Activated naive CD8-positive, alpha-beta T cell treated with anti-CD3 and anti-CD28 coated beads, Interleukin-2, amount 50 U/mL, for 24 hours (primary cell): Measurements from ENCODE around the gene PHLDB2.
"Not testable (repeated sequence)": the region's sequence is repeated elsewhere in the genome, so short reads cannot be mapped to it uniquely, and the experiment has no call there.

Source experiments
- ATAC-seq: fragments of 150-1000 bp; cut with Tn5 transposase; one replicate; pipeline ENCODE4 v1.10.0; 2021
- DNase-seq: peaks from one replicate; pipeline ENCODE4 v3.0.0; 2021
- H3K27ac Mint-ChIP-seq: one replicate; pipeline ENCODE4 v1.8.0; 2021; ENCODE audit warnings: mild to moderate bottlenecking, mixed read lengths
- H3K27me3 Mint-ChIP-seq: one replicate; pipeline ENCODE4 v1.8.0; 2021; ENCODE audit warnings: mixed read lengths
- H3K36me3 Mint-ChIP-seq: one replicate; pipeline ENCODE4 v1.8.0; 2021; ENCODE audit warnings: low read depth, mixed read lengths
- H3K4me1 Mint-ChIP-seq: one replicate; pipeline ENCODE4 v1.8.0; 2021; ENCODE audit warnings: mixed read lengths
- H3K4me3 Mint-ChIP-seq: one replicate; pipeline ENCODE4 v1.8.0; 2021; ENCODE audit warnings: mild to moderate bottlenecking, moderate library complexity, mixed read lengths
- H3K9me3 Mint-ChIP-seq: one replicate; pipeline ENCODE4 v1.8.0; 2021; ENCODE audit warnings: mixed read lengths

PHLDB2 gene

DNA sequence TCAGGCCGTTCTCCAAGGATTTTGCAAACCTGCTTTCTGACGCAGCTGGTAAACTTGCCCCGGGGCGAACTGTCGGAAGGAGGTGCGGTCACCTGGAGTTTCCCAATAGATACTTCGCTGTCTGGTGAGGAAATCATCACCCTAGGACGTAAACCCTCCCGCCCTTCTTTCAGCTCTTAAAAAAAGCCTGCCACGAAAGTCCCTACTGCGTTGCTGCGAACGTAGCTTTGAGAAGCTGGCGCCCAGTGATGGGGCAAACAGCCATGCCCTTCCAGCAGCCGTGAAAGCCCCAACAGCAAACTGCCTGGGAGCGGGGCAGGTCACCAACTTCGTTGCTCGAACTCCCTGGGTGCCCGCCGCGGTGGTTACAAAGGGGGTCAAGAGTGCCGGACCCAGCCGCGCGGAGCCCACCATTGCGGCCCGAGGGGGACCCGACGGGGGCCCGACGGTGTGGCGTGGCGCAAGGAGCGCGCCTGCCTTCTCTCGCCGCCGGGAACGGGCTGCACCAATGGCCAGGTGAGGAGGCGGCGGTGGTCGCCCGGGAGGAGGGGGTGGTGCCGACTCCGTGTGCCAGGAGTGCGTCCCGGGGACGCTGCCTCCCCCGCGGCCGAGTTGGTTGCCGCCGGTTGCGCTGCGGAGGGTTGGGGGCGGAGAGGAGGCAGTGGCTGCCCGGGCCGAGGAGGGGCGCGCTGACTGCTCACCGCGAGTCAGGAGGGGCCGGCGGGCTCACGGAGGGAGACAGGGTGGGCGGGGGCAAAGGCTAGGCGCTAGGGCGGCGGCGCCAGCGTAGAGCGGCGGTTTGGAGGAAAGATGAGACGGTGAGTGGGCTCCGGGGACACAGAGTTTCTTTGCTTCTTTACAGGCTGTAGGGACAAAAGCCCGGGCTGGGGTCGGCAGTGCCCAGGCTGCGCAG lies at the start of gene PHLDB2:
PHLDB2 (plus strand) TSS at position 205 of the 913 bp plus-strand sequence. CDS start 24,813 bp downstream, outside the sequence.
- Mint-ChIP-seq H3K4me3 (peak within 1 kb of the TSS; percentile 92), H3K9me3 (no peaks in the 10 kb centered on the region), H3K27me3 (peaks cover 35% of the 10 kb centered on the region), H3K4me1 (peaks cover 16% of the 10 kb centered on the region), H3K36me3 (no peaks in the 10 kb centered on the region), H3K27ac (peak within 1 kb of the TSS; percentile 48)
- peak; percentile 68 for DNase-seq
- peak; percentile 81 for ATAC-seq

DNA sequence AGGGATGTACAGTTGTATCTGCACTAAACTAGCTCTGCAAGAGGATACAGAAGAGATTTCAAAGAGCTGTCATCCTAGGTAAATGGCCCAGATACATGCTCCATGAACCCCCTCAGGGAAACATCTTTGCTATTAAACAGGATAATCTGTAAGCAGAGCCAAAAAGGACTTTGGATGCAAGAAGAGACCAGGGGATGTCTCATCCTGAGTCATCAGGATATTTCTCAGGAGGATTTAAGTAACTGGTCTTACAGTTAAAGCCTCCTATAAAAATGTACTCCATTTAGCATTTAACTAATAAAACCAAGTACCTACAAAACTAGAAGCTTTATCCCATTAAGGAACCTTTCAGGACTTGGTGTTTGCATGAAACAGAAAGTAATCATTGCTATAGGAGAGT lies 48.2 kb upstream of the PHLDB2 start:
- no peak for DNase-seq
- no peak for ATAC-seq

GRCh38 chr3:111811811-111812210 lies 47.3 kb upstream of the PHLDB2 start:
- Mint-ChIP-seq H3K36me3 (no peaks in the 10 kb centered on the region), H3K4me1 (peaks cover 5% of the 10 kb centered on the region), H3K9me3 (no peaks in the 10 kb centered on the region), H3K4me3 (no peak overlapping the region), H3K27ac (no peak overlapping the region), H3K27me3 (no peaks in the 10 kb centered on the region)
- no peak for DNase-seq
- no peak for ATAC-seq

More for the DNA sequence above, 48.2 kb upstream of the PHLDB2 start:
- no peak overlapping the region for H3K27ac Mint-ChIP-seq
- peaks cover 5% of the 10 kb centered on the region for H3K4me1 Mint-ChIP-seq
- no peak overlapping the region for H3K4me3 Mint-ChIP-seq
- no peaks in the 10 kb centered on the region for H3K9me3 Mint-ChIP-seq
- H3K27me3 Mint-ChIP-seq: no peaks in the 10 kb centered on the region
- no peaks in the 10 kb centered on the region for H3K36me3 Mint-ChIP-seq

GRCh38 chr3:111812701-111813100 lies 46.4 kb upstream of the PHLDB2 start:
- ATAC-seq (no peak), DNase-seq (no peak)
- Mint-ChIP-seq H3K4me1 (peaks cover 5% of the 10 kb centered on the region), H3K27ac (no peak overlapping the region), H3K36me3 (no peaks in the 10 kb centered on the region), H3K9me3 (no peaks in the 10 kb centered on the region), H3K27me3 (no peaks in the 10 kb centered on the region), H3K4me3 (no peak overlapping the region)

GRCh38 chr3:111813441-111813840 lies 45.6 kb upstream of the PHLDB2 start:
- DNase-seq: no peak
- ATAC-seq: no peak
- H3K27me3 Mint-ChIP-seq: no peaks in the 10 kb centered on the region
- no peak overlapping the region for H3K4me3 Mint-ChIP-seq
- H3K9me3 Mint-ChIP-seq: no peaks in the 10 kb centered on the region
- no peak overlapping the region for H3K27ac Mint-ChIP-seq
- no peaks in the 10 kb centered on the region for H3K4me1 Mint-ChIP-seq
- H3K36me3 Mint-ChIP-seq: no peaks in the 10 kb centered on the region

GRCh38 chr3:111813979-111814378 lies 45.1 kb upstream of the PHLDB2 start:
- ATAC-seq (no peak), DNase-seq (no peak)
- Mint-ChIP-seq H3K27me3 (no peaks in the 10 kb centered on the region), H3K4me1 (no peaks in the 10 kb centered on the region), H3K4me3 (no peak overlapping the region), H3K36me3 (no peaks in the 10 kb centered on the region), H3K9me3 (peaks cover 5% of the 10 kb centered on the region), H3K27ac (no peak overlapping the region)

GRCh38 chr3:111816771-111817170 lies 42.3 kb upstream of the PHLDB2 start:
- not testable (repeated sequence) for H3K27ac Mint-ChIP-seq, DNase-seq, H3K4me1 Mint-ChIP-seq, H3K27me3 Mint-ChIP-seq, H3K36me3 Mint-ChIP-seq, H3K4me3 Mint-ChIP-seq, ATAC-seq
- H3K9me3 Mint-ChIP-seq: peaks cover 15% of the 10 kb centered on the region

GRCh38 chr3:111819927-111820326 lies 39.1 kb upstream of the PHLDB2 start:
- Mint-ChIP-seq H3K36me3 (no peaks in the 10 kb centered on the region), H3K4me1 (no peaks in the 10 kb centered on the region), H3K27me3 (no peaks in the 10 kb centered on the region), H3K27ac (no peak overlapping the region), H3K4me3 (no peak overlapping the region), H3K9me3 (peaks cover 15% of the 10 kb centered on the region)
- ATAC-seq: peak; percentile 54
- no peak for DNase-seq

GRCh38 chr3:111820651-111821050 lies 38.4 kb upstream of the PHLDB2 start:
- DNase-seq: no peak
- Mint-ChIP-seq H3K4me3 (no peak overlapping the region), H3K9me3 (peaks cover 15% of the 10 kb centered on the region), H3K27me3 (no peaks in the 10 kb centered on the region), H3K4me1 (no peaks in the 10 kb centered on the region), H3K27ac (no peak overlapping the region), H3K36me3 (no peaks in the 10 kb centered on the region)
- ATAC-seq: no peak

GRCh38 chr3:111821891-111822290 lies 37.2 kb upstream of the PHLDB2 start:
- Mint-ChIP-seq H3K27ac (no peak overlapping the region), H3K4me3 (no peak overlapping the region), H3K4me1 (peaks cover 3% of the 10 kb centered on the region), H3K27me3 (no peaks in the 10 kb centered on the region), H3K9me3 (peaks cover 15% of the 10 kb centered on the region), H3K36me3 (no peaks in the 10 kb centered on the region)
- ATAC-seq (no peak), DNase-seq (no peak)

DNA sequence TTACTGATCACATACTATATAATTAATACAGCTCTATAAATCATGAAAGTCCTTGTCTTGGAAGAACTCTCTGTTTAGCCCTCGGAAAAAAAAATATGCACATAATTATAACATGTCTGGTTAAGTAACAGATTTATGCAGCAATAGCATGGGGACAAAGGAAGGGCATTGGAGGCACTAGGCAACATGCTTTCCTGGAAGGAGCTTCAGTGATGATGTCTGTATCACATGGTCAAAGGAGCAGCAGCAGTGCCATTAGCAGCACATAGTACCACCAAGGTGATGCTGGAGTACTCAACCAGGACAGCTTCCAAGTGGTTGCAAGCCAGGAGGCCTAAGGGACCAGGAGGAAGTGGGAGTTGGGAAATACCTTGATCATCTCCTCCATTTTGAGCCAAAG lies 36.3 kb upstream of the PHLDB2 start:
- no peaks in the 10 kb centered on the region for H3K27me3 Mint-ChIP-seq
- ATAC-seq (no peak), DNase-seq (no peak)
- peaks cover 15% of the 10 kb centered on the region for H3K9me3 Mint-ChIP-seq
- H3K27ac Mint-ChIP-seq: no peak overlapping the region
- no peak overlapping the region for H3K4me3 Mint-ChIP-seq
- peaks cover 5% of the 10 kb centered on the region for H3K4me1 Mint-ChIP-seq
- H3K36me3 Mint-ChIP-seq: no peaks in the 10 kb centered on the region

DNA sequence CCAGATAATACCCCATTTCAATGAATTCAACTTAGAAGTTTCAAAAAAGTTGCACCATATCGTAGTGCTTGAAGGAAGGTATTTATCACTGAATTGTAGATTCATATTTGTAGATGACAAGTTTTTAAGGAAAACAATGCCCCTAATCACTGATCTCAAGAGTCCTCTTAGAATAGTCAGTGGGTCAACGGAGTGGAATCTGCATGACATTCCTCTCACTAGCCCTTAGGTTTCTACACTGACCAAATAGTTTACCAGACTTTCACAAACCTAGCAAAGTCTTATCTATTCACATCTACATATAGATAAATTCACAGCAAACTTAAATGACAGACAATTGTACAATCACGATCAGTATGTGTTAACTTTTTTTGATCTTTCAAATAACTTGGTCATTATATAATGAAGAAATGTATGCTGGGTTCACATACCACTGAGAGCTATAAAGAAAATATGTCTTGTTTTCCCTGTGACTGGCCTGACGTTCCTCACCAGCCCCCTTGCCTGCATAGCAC lies 35.7 kb upstream of the PHLDB2 start:
- ATAC-seq (no peak), DNase-seq (no peak)
- peaks cover 15% of the 10 kb centered on the region for H3K9me3 Mint-ChIP-seq
- no peak overlapping the region for H3K4me3 Mint-ChIP-seq
- peaks cover 5% of the 10 kb centered on the region for H3K4me1 Mint-ChIP-seq
- no peak overlapping the region for H3K27ac Mint-ChIP-seq
- no peaks in the 10 kb centered on the region for H3K27me3 Mint-ChIP-seq
- no peaks in the 10 kb centered on the region for H3K36me3 Mint-ChIP-seq

- Mint-ChIP-seq H3K4me3 (no peak overlapping the region), H3K9me3 (peaks cover 6% of the 10 kb centered on the region), H3K27me3 (no peaks in the 10 kb centered on the region), H3K36me3 (no peaks in the 10 kb centered on the region), H3K27ac (no peak overlapping the region), H3K4me1 (peaks cover 5% of the 10 kb centered on the region)
- DNase-seq (no peak), ATAC-seq (no peak)
Observed at GRCh38 chr3:111824351-111824750, 34.7 kb upstream of the PHLDB2 start.

GRCh38 chr3:111827871-111828270 lies 31.2 kb upstream of the PHLDB2 start:
- Mint-ChIP-seq H3K27me3 (no peaks in the 10 kb centered on the region), H3K27ac (no peak overlapping the region), H3K36me3 (no peaks in the 10 kb centered on the region), H3K9me3 (no peaks in the 10 kb centered on the region), H3K4me3 (no peak overlapping the region), H3K4me1 (peaks cover 14% of the 10 kb centered on the region)
- DNase-seq (no peak), ATAC-seq (no peak)

- peaks cover 14% of the 10 kb centered on the region for H3K4me1 Mint-ChIP-seq
Observed at GRCh38 chr3:111828530-111828929, 30.5 kb upstream of the PHLDB2 start.

More at GRCh38 chr3:111828530-111828929, 30.5 kb upstream of the PHLDB2 start:
- Mint-ChIP-seq H3K27ac (no peak overlapping the region), H3K4me3 (no peak overlapping the region), H3K36me3 (no peaks in the 10 kb centered on the region), H3K27me3 (no peaks in the 10 kb centered on the region), H3K9me3 (no peaks in the 10 kb centered on the region)
- no peak for ATAC-seq
- DNase-seq: no peak
